HG03460 (cell line): ENCODE data around the gene ECSIT.
"Not testable (repeated sequence)": the region's sequence is repeated elsewhere in the genome, so short reads cannot be mapped to it uniquely, and the experiment has no call there.

ENCODE experiments used
- ATAC-seq: cut with Tn5 transposase; IDR thresholded peaks from one replicate; pipeline ENCODE4 v1.9.1; 2021; ENCODE audit not compliant: unreplicated experiment

ECSIT gene

DNA sequence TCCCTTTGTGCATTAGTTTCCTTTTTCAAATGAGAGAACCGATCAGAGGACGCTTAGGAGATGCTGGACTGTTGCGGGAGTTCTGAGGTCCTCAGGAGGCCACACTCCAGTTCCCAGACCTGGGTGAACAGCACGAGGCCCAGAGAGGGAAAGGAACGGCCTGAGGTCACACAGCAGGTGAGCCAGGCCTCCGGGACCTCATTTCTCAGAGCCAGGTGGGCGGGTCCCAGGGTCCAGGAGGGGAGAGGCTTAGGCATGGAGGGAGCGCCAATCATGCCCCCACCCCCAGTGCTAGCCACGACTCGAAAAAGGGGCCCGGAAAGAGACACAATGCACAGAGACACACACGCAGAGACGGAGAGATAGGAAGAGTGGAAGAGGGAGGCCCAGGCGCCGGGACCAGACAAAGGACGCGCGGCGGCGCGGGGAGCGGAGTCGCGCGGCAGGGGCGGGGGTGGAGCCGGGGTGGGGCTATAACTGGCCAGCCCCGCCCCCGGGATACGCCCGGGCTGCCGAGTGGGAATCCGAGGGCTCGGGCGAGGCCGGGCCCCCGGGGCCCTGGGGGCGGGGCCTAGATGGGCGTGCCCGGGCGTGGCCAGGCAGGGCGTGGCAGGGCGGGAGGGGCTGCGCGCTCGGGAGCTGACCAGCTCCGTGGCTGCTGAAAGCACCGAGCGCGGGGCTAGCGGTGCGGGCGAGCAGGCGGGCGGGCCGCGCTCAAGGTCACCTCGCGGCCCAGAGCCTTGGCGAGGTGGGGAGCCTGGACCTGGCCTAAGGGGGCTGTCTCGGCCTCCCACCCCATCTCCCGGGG lies 49.6 kb downstream of the ECSIT start:
- ATAC-seq: no peak

- no peak for ATAC-seq
Measured at GRCh38 chr19:11478167-11479089, 50.5 kb downstream of the ECSIT start.

DNA sequence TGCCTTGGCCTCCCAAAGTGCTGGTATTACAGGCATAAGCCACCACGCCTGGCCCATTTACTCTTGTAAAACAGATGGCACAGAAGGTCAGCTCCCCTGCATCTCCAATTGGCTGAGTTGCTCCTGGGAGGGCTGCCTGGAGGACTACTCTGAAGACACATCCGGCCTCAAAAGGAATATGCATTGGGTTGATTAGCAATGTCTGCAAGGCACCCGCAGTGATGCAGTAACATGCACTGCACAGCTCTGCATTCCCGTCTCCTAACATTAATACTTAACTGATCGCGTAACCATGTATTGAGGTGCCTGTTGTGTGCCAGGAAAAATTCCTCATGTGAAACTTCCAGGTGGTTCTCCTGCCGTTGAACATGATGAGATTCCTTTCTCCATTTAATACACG lies 53.1 kb downstream of the ECSIT start:
- no peak for ATAC-seq

GRCh38 chr19:11475343-11475742 lies 53.6 kb downstream of the ECSIT start:
- ATAC-seq: not testable (repeated sequence)

DNA sequence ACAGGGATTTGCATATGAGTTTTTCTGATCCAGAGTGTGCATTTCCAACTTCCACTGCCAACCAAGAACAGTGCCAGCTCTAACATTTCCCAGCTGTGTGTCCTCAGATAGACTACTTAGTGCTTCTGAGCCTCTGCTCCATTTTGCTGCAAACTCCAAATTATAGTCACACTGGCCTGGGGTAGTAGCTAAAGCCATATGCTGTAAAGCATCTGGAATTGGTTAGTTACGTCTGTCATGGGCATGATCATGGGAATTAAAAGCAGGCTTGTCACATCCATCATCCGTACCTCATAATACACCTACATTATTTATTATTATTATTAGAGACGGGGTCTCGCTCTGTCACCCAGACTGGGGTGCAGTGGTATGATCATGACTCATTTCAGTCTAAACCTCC lies 55.2 kb downstream of the ECSIT start:
- ATAC-seq: no peak

DNA sequence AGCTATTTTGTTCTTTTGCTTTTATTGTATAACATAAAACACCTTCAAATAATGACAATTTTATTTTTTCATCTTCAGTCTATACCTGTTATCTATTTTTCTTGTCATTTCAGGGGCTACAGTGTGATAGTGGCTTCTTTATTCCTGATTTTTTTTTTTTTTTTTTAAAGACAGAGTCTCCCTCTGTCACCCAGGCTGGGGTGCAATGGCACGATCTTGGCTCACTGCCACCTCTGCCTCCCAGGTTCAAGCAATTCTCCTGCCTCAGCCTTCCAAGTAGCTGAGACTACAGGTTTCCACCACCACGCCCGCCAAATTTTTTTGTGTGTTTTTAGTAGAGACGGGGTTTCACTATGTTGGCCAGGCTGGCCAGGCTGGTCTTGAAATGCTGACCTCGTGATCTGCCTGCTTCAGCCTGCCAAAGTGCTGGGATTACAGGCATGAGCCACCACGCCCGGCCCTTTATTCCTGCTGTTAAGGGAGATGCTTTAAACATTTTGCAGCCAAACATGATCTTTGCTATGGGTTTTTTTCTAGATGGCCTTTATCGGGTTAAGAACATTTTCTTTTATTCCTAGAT lies 60.6 kb downstream of the ECSIT start:
- not testable (repeated sequence) for ATAC-seq

GRCh38 chr19:11465600-11465999 lies 63.3 kb downstream of the ECSIT start:
- ATAC-seq: no peak

DNA sequence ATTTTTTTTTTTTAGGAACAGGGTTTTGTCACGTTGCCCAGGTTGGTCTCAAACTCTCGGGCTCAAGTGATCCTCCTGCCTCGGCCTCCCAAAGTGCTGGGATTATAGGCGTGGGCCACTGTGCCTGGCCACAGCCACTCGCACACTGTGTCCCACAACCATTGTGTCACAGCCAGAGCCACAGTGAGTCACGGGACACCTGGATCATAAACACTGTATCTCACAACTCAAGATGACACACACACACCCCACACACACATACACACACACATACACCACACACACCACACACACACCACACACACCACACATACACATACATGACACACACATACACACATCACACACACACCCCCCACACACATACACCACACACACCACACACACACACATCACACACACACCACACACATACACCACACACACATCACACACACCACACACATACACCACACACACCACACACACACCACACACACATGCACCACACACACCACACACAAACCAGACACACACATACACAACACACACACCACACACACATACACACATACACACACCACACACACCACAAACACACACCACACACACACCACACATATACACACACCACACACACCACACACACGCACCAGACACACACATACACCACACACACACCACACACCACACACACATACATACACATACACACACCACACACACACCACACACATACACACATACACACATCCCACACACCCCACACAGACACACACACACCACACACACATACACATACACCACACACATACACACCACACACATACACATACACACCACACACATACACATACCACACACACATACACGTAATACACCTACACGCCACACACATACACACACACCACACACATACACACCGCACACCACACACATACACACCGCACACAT lies 64.3 kb downstream of the ECSIT start:
- ATAC-seq: no peak

GRCh38 chr19:11463391-11463790 lies 65.5 kb downstream of the ECSIT start:
- no peak for ATAC-seq

GRCh38 chr19:11461453-11461852 lies 67.5 kb downstream of the ECSIT start:
- no peak for ATAC-seq

DNA sequence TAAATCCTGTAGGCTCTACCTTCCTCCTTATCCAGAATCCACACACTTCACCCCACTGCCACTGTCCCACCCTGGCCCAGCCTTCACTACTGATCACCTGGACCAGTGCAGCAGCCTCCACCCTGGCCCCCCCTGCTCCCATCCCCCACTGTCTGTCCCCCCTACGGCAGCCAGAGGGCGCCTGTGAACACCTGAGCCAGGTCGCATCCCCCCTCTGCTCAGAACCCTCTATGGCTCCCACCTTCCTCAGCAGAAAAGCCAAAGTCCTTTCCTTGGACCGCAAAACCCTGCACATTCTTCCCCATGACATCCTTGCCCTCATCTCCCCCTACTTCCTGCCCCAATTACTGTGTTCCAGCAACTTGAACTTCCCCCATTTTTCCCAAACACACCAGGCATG lies 68.7 kb downstream of the ECSIT start:
- ATAC-seq: no peak

DNA sequence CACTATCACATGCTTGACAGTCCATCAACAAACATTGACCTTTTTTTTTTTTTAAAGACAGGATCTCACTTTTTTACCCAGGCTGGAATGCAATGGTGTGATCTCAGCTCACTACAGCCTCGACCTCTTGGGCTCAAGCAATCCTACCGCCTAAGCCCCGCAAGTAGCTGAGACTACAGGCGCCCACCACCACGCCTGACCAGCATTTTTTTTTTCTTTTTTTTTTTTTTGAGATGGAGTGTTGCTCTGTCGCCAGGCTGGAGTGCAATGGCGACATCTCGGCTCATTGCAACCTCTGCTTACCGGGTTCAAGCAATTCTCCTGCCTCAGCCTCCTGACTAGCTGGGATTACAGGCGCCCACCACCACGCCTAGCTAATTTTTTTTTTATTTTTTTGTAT lies 70.0 kb downstream of the ECSIT start:
- not testable (repeated sequence) for ATAC-seq

- no peak for ATAC-seq
Measured at GRCh38 chr19:11458236-11458900, 70.6 kb downstream of the ECSIT start.

- no peak for ATAC-seq
Measured at GRCh38 chr19:11457831-11458230, 71.1 kb downstream of the ECSIT start.

DNA sequence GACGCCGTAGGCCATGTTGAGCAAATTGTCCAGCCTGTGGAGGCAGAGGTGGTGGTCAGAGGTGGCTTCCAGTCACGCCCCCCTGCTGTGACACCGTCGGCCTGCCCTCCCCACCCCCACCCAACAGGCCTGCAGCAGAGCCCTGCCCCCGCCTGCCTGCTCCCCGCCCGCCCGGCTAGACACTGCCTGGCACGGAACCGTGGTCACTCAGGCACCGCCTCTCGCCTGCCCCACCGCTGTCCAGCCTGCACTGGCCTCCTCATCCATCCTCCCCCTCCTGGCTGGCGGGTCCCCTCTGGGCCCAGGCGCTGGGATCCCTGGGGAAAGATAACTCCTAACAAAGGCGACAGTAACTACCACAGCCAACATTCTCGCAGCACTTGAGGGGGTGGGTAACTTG lies 71.8 kb downstream of the ECSIT start:
- ATAC-seq: no peak

GRCh38 chr19:11456659-11457058 lies 72.3 kb downstream of the ECSIT start:
- no peak for ATAC-seq
